GM19395 (cell line): ENCODE measurements around the gene TCF23.
"Not testable (repeated sequence)": the region's sequence is repeated elsewhere in the genome, so short reads cannot be mapped to it uniquely, and the experiment has no call there.

Source experiments
- ATAC-seq: cut with Tn5 transposase; IDR thresholded peaks from one replicate; pipeline ENCODE4 v1.9.1; 2021; ENCODE audit warnings: mild to moderate bottlenecking, moderate library complexity; ENCODE audit not compliant: unreplicated experiment

The TCF23 gene

DNA sequence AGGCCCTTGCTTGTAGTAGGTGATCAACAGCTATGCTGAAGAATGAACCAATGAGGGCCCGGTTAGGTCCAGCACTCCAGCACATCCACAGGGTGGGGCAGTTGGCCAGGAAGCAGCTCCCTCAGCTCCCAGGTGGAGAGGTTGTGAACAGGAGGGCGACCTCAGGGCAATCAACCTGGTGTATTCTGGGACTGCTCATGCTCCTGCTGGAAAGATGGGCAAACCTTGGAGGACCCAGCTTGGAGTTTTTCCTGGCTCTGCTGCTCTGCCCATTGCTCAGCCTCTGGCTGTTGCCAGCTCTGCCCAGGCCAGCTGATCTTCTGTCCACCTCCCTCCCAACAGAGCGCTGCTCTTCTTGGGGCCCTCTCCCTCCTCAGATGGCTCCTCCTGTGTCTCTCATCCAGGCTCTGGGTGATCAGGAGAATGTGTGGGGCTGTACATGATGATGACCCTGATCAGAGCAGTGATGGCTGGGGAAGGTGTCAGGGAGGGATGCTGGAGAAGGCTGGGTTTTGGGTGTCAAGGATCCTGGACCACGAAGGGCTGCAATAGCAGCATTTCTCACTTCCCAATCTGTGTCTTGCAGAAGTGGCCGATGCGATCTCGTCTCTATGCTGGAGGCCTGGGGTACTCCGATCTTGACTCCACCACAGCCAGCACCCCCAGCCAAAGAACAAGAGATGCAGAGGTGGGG is 3.4 kb downstream of the TCF23 start:
- ATAC-seq = no peak

DNA sequence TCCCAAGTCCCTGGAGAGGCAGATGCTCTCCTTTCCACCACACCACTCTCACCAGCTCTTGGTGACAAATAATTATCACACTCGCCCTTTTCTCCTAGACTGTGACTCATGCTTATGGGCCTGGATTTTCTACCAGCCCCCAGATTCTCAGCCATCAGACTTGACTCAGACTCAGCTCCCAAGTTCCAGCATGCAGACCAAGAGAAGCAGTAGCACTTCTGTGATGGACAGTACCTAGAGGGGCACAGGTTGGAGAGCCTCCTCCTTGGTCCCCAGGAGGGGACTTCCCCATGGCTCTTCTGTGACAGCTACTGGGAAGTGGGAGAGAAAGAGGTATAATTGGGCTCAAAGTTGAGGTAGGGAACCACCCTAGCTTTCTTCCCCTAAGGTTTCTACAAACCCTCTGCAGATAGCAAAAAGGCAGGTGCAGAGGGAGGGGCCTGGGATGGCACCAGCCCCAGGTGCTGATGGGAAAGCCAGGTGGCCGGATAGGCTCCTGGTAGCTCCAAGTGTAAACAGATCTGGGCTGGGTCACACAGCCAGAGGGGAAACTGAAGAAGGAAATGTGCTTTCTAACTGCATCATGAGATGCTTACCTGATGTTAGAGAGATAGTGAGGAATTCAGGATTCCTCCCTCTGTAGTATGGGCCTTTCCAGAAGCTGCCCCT is 4.1 kb downstream of the TCF23 start:
- no peak for ATAC-seq

- no peak for ATAC-seq
Observed at GRCh38 chr2:27154488-27154887, 5.7 kb downstream of the TCF23 start.

GRCh38 chr2:27155069-27155520 is 6.3 kb downstream of the TCF23 start:
- ATAC-seq = no peak

GRCh38 chr2:27158468-27158867 is 9.7 kb downstream of the TCF23 start:
- ATAC-seq = no peak

GRCh38 chr2:27159271-27159670 is 10.5 kb downstream of the TCF23 start:
- no peak for ATAC-seq

DNA sequence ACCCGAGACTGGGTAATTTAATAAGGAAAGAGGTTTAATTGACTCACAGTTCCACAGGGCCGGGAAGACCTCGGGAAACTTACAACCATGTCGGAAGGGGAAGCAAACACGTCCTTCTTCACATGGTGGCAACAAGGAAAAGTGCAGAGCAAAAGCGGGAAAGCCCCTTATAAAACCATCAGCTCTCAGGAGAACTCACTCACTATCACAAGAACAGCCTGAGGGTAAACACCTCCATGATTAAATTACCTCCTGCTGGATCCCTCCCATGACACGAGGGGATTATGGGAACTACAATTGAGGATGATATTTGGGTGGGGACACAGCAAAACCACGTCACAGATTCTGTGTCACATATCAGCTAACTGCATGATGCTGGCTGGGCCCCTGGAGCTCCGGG is 11.4 kb downstream of the TCF23 start:
- ATAC-seq = no peak

- no peak for ATAC-seq
Observed at GRCh38 chr2:27162151-27163121, 13.6 kb downstream of the TCF23 start.

DNA sequence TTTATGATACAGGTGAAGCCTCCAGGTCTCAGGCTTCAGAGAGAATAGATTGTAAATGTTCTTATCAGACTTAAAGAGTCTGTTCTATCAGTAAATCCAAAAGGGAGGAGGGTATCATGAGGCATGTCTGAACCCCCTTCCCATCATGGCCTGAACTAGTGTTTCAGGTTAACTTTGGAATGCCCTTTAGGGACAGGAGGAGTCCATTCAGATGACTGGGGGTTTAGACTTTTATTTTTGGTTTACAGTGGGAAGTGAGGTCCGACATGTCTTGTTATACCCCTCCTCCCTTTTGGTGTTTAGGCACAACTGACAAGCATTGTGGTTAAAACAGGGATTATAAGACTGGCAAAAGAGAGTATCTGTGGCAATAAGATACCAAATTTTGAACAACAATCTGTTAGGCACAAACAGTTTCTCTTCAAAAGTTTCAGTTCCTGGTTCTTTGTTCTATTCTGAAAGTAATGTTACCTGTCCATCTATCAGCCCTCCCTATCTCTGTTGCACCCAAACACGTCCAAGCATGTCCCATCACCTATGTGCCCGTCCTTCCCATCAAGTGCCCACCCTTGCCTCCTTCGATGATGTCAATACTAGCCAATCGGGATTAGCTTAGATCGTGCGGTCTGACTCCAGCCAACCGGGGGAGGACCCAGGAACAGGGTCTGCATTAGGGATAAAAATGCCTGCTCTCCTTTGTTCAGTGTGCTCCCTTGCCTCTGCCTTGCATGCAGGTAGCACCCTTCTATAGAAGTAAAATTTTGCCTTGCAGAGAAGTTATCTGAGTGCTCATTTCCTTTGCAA is 16.4 kb downstream of the TCF23 start:
- ATAC-seq = no peak

- ATAC-seq = no peak
Observed at GRCh38 chr2:27170581-27171337, 22.0 kb downstream of the TCF23 start.

DNA sequence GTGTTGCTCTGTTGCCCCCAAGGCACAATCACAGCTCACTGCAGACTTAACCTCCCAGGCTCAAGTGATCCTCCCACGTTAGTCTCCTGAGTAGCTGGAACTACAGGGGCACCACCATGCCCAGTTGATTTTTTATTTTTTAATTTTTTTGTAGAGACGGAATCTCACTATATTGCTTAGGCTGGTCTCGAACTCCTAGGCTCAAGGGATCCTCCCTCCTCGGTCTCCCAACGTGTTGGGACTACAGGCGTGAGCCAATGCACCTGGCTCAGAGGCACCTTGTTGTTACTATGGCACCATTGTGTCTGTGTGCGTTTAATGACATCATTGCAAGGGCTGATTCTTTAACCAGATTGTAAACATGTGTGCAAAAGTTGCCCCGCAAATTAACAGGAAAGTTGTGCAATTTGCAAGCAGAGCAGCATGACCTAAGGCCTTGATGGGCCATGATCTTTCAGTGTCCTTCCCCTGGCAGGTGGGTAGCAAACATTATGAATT is 22.6 kb downstream of the TCF23 start:
- ATAC-seq = no peak

DNA sequence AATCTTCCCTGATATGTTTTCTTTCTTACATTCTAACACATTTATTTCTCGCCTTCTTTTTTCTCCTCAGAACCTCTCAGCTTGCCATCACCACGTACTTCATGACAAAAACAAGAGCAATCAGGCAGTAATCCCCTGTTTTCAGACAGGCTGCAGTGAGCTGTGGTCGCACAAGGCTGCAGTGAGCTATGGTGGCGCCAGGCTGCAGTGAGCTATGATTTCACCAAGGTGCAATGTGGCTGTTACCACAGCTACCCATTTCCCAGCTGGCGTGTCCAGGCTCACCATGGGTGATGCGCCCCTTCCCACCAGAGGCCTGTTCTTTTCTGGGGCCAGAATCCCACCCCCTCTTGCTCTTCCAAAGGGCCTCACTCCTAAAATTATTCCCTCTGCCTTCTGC is 25.8 kb downstream of the TCF23 start:
- ATAC-seq = no peak

GRCh38 chr2:27175330-27175729 is 26.5 kb downstream of the TCF23 start:
- ATAC-seq = no peak

DNA sequence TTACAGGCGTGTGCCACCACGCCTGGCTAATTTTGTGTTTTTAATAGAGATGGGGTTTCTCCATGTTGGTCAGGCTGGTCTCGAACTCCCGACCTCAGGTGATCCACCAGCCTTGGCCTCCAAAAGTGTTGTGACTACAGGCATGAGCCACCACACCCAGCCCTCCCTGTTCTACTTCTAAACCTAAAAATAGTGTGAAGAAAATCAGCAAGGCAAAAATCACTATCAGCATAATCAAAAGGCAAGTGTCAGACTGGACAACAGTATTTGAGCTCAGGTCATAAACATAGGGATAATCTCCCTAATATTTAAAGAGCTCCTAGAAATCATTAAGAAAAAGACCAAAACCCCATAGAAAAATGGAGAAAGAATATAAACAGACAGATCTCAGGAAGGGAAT is 27.0 kb downstream of the TCF23 start:
- ATAC-seq = not testable (repeated sequence)

GRCh38 chr2:27177441-27178351 is 28.9 kb downstream of the TCF23 start:
- ATAC-seq = no peak

GRCh38 chr2:27178469-27178868 is 29.7 kb downstream of the TCF23 start:
- ATAC-seq = no peak

- ATAC-seq = no peak
Observed at GRCh38 chr2:27179344-27180000, 30.7 kb downstream of the TCF23 start.

DNA sequence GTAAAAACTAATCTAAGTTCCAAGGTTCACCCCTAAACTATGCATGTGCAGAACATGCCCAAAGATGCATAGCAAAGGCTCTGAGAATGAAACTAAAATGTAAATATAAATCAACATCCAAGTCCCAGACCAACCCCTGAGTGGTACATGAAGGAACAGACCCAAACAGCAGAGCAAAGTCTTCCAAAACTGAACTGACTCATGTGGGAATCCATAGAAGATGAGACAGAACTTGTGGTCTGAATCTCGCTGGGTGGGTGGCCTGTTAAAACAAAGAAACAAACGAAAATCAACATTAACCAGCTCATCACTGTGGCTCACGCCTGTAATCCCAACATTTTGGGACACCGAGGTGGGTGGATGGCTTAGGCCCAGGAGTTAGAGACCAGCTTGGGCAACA is 33.5 kb downstream of the TCF23 start:
- ATAC-seq = no peak
